MM.1S (cell line): Measurements from ENCODE around the gene SCUBE3.

ENCODE experiments used
- EZH2 ChIP-seq: fragments of 300-600 bp; sonication (generic); optimal IDR thresholded peaks from 2 replicates; pipeline ENCODE3; 2017; ENCODE audit warnings: low read depth, mild to moderate bottlenecking, antibody characterized with exemption, low read length, mixed read lengths
- TF ChIP-seq, protein P1 (sequence below): fragments of 300-600 bp; sonication (generic); IDR thresholded peaks from 2 replicates; pipeline ENCODE4 v1.5.1; 2016; ENCODE audit warnings: antibody characterized with exemption, low read length, mixed read lengths

DNA sequence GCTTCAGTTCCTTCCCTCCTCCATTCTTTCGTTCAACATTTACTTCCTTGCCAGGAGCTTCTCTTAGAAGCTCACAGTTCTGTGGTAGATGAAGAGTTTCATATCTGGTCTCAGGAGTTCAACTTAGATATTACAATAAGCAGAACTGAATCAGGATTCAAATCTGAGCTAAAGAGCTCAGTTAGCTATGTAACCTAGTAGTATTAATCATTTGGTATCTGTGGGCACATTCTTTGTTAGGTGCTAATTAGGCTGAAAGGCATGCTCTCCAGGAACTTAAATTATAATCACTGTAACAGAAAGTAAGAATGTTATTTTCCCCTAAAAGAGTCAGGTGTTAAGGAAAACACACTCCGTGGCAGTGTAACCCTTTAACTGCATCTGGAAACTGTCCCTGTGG is 54.1 kb downstream of the SCUBE3 start:
- TF ChIP-seq, protein P1, sequence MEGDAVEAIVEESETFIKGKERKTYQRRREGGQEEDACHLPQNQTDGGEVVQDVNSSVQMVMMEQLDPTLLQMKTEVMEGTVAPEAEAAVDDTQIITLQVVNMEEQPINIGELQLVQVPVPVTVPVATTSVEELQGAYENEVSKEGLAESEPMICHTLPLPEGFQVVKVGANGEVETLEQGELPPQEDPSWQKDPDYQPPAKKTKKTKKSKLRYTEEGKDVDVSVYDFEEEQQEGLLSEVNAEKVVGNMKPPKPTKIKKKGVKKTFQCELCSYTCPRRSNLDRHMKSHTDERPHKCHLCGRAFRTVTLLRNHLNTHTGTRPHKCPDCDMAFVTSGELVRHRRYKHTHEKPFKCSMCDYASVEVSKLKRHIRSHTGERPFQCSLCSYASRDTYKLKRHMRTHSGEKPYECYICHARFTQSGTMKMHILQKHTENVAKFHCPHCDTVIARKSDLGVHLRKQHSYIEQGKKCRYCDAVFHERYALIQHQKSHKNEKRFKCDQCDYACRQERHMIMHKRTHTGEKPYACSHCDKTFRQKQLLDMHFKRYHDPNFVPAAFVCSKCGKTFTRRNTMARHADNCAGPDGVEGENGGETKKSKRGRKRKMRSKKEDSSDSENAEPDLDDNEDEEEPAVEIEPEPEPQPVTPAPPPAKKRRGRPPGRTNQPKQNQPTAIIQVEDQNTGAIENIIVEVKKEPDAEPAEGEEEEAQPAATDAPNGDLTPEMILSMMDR = no peak
- TF ChIP-seq EZH2 = no peak
